Activated T-helper 2 cell treated with anti-CD3 and anti-CD28 coated beads, Interferon-gamma antibody, Interleukin-2, Interleukin-4, amounts not matched to agents 10 μg/mL and 5 μg/mL and 100 μg/mL, durations not matched to agents 14 hours and 24 hours and 36 hours (primary cell): ENCODE results near the gene CUEDC1. TPM values are rescaled to one million over a fixed set of nuclear protein-coding genes. Genes with fewer than 3 reads are reported as not detected.
"Not testable (repeated sequence)": the region's sequence is repeated elsewhere in the genome, so short reads cannot be mapped to it uniquely, and the experiment has no call there.

Experiments used
- DNase-seq: peaks from one replicate; pipeline ENCODE4 v3.0.0; 2021; ENCODE audit warnings: low spot score
- H3K27ac Mint-ChIP-seq: one replicate; pipeline ENCODE4 v1.8.0; 2021; ENCODE audit warnings: mixed read lengths
- H3K27me3 Mint-ChIP-seq: one replicate; pipeline ENCODE4 v1.8.0; 2021; ENCODE audit warnings: low read depth, mixed read lengths
- H3K36me3 Mint-ChIP-seq: one replicate; pipeline ENCODE4 v1.8.0; 2021; ENCODE audit warnings: low read depth, mixed read lengths
- H3K4me1 Mint-ChIP-seq: one replicate; pipeline ENCODE4 v1.8.0; 2021; ENCODE audit warnings: low read depth, mixed read lengths
- H3K4me3 Mint-ChIP-seq: one replicate; pipeline ENCODE4 v1.8.0; 2021; ENCODE audit warnings: low read depth, mild to moderate bottlenecking, moderate library complexity, mixed read lengths
- H3K9me3 Mint-ChIP-seq: one replicate; pipeline ENCODE4 v1.8.0; 2021; ENCODE audit warnings: mixed read lengths
- intact Hi-C: fragments of 100-400 bp; cut with micrococcal nuclease; formaldehyde crosslinking; loops from one replicate; pipeline ENCODE4 v1.15.1; 2023
- total RNA-seq: library from RNA; stranded (reverse); gene quantifications from 2 replicates; pipeline ENCODE4 v1.2.3, GENCODE V29; 2022

Gene CUEDC1
- total RNA-seq, 1 donor from 2014 or later, result 0.34 TPM

GRCh38 chr17:57982452-57983170, 27.4 kb upstream of the CUEDC1 start:
- Mint-ChIP-seq H3K27me3 (no peaks in the 10 kb centered on the region), H3K36me3 (peaks cover 76% of the 10 kb centered on the region), H3K4me1 (peaks cover 55% of the 10 kb centered on the region), H3K27ac (no peak overlapping the region), H3K4me3 (no peak overlapping the region), H3K9me3 (no peaks in the 10 kb centered on the region)
- intact Hi-C loops, result no loop called here
- DNase-seq, result no peak

GRCh38 chr17:57980522-57980921, 25.3 kb upstream of the CUEDC1 start:
- DNase-seq, result no peak
- H3K27me3 Mint-ChIP-seq, result no peaks in the 10 kb centered on the region
- H3K9me3 Mint-ChIP-seq, result no peaks in the 10 kb centered on the region
- no peak overlapping the region for H3K27ac Mint-ChIP-seq
- H3K4me1 Mint-ChIP-seq, result peaks cover 44% of the 10 kb centered on the region
- intact Hi-C loops, result no loop called here
- H3K4me3 Mint-ChIP-seq, result no peak overlapping the region
- H3K36me3 Mint-ChIP-seq, result peaks cover 82% of the 10 kb centered on the region

GRCh38 chr17:57979076-57979475, 23.9 kb upstream of the CUEDC1 start:
- no peaks in the 10 kb centered on the region for H3K9me3 Mint-ChIP-seq
- no peak overlapping the region for H3K4me3 Mint-ChIP-seq
- no peak for DNase-seq
- no peaks in the 10 kb centered on the region for H3K27me3 Mint-ChIP-seq
- peaks cover 33% of the 10 kb centered on the region for H3K4me1 Mint-ChIP-seq
- intact Hi-C loops, result no loop called here
- no peak overlapping the region for H3K27ac Mint-ChIP-seq
- peaks cover 86% of the 10 kb centered on the region for H3K36me3 Mint-ChIP-seq

GRCh38 chr17:57976594-57976993, 21.4 kb upstream of the CUEDC1 start:
- Mint-ChIP-seq H3K4me3 (no peak overlapping the region), H3K36me3 (peaks cover 81% of the 10 kb centered on the region), H3K27ac (no peak overlapping the region), H3K9me3 (no peaks in the 10 kb centered on the region), H3K4me1 (peaks cover 10% of the 10 kb centered on the region), H3K27me3 (no peaks in the 10 kb centered on the region)
- intact Hi-C loops, result no loop called here
- DNase-seq, result no peak

GRCh38 chr17:57975044-57975443, 19.8 kb upstream of the CUEDC1 start:
- H3K4me1 Mint-ChIP-seq, result peaks cover 3% of the 10 kb centered on the region
- no peak overlapping the region for H3K27ac Mint-ChIP-seq
- H3K36me3 Mint-ChIP-seq, result peaks cover 65% of the 10 kb centered on the region
- no peaks in the 10 kb centered on the region for H3K9me3 Mint-ChIP-seq
- DNase-seq, result no peak
- H3K27me3 Mint-ChIP-seq, result no peaks in the 10 kb centered on the region
- intact Hi-C loops, result no loop called here
- H3K4me3 Mint-ChIP-seq, result no peak overlapping the region

GRCh38 chr17:57974053-57974824, 19.0 kb upstream of the CUEDC1 start:
- peaks cover 59% of the 10 kb centered on the region for H3K36me3 Mint-ChIP-seq
- H3K4me1 Mint-ChIP-seq, DNase-seq, intact Hi-C loops, H3K4me3 Mint-ChIP-seq, H3K27me3 Mint-ChIP-seq, H3K27ac Mint-ChIP-seq, H3K9me3 Mint-ChIP-seq: not testable (repeated sequence)

GRCh38 chr17:57972151-57972550, 16.9 kb upstream of the CUEDC1 start:
- Mint-ChIP-seq H3K27me3 (peaks cover 3% of the 10 kb centered on the region), H3K9me3 (no peaks in the 10 kb centered on the region), H3K36me3 (peaks cover 42% of the 10 kb centered on the region), H3K27ac (no peak overlapping the region), H3K4me1 (peaks cover 3% of the 10 kb centered on the region), H3K4me3 (no peak overlapping the region)
- intact Hi-C loops, result no loop called here
- no peak for DNase-seq

GRCh38 chr17:57971572-57971971, 16.4 kb upstream of the CUEDC1 start:
- Mint-ChIP-seq H3K36me3 (peaks cover 36% of the 10 kb centered on the region), H3K27ac (no peak overlapping the region), H3K4me1 (peaks cover 3% of the 10 kb centered on the region), H3K9me3 (no peaks in the 10 kb centered on the region), H3K27me3 (peaks cover 3% of the 10 kb centered on the region), H3K4me3 (no peak overlapping the region)
- no peak for DNase-seq
- intact Hi-C loops, result no loop called here

- intact Hi-C loops, result no loop called here
- no peak for DNase-seq
- peaks cover 3% of the 10 kb centered on the region for H3K4me1 Mint-ChIP-seq
- no peak overlapping the region for H3K4me3 Mint-ChIP-seq
- peaks cover 3% of the 10 kb centered on the region for H3K27me3 Mint-ChIP-seq
- no peak overlapping the region for H3K27ac Mint-ChIP-seq
- H3K36me3 Mint-ChIP-seq, result peaks cover 28% of the 10 kb centered on the region
- H3K9me3 Mint-ChIP-seq, result no peaks in the 10 kb centered on the region
Measured at GRCh38 chr17:57970710-57971109, 15.5 kb upstream of the CUEDC1 start.

- Mint-ChIP-seq H3K27ac (no peak overlapping the region), H3K27me3 (peaks cover 8% of the 10 kb centered on the region), H3K9me3 (no peaks in the 10 kb centered on the region), H3K36me3 (peaks cover 10% of the 10 kb centered on the region), H3K4me3 (no peak overlapping the region), H3K4me1 (no peaks in the 10 kb centered on the region)
- no peak for DNase-seq
- intact Hi-C loops, result no loop called here
Measured at GRCh38 chr17:57968456-57968855, 13.2 kb upstream of the CUEDC1 start.

GRCh38 chr17:57966875-57967274, 11.7 kb upstream of the CUEDC1 start:
- no peak for DNase-seq
- no peaks in the 10 kb centered on the region for H3K36me3 Mint-ChIP-seq
- no peaks in the 10 kb centered on the region for H3K9me3 Mint-ChIP-seq
- H3K27me3 Mint-ChIP-seq, result peaks cover 12% of the 10 kb centered on the region
- H3K4me3 Mint-ChIP-seq, result no peak overlapping the region
- H3K27ac Mint-ChIP-seq, result no peak overlapping the region
- no peaks in the 10 kb centered on the region for H3K4me1 Mint-ChIP-seq
- intact Hi-C loops, result no loop called here

- H3K27ac Mint-ChIP-seq, result no peak overlapping the region
- no peaks in the 10 kb centered on the region for H3K9me3 Mint-ChIP-seq
- H3K4me1 Mint-ChIP-seq, result no peaks in the 10 kb centered on the region
- DNase-seq, result no peak
- no peaks in the 10 kb centered on the region for H3K36me3 Mint-ChIP-seq
- no peak overlapping the region for H3K4me3 Mint-ChIP-seq
- intact Hi-C loops, result no loop called here
- H3K27me3 Mint-ChIP-seq, result peaks cover 13% of the 10 kb centered on the region
Measured at GRCh38 chr17:57966246-57966645, 11.0 kb upstream of the CUEDC1 start.

- Mint-ChIP-seq H3K9me3 (no peaks in the 10 kb centered on the region), H3K4me3 (no peak overlapping the region), H3K27ac (no peak overlapping the region), H3K27me3 (peaks cover 19% of the 10 kb centered on the region), H3K4me1 (no peaks in the 10 kb centered on the region), H3K36me3 (no peaks in the 10 kb centered on the region)
- intact Hi-C loops, result no loop called here
- no peak for DNase-seq
Measured at GRCh38 chr17:57965521-57966160, 10.4 kb upstream of the CUEDC1 start.
